ENCODE data around the gene KANK3.
"Not testable (repeated sequence)": the region's sequence is repeated elsewhere in the genome, so short reads cannot be mapped to it uniquely, and the experiment has no call there.

The KANK3 gene

GRCh38 chr19:8316351-8317125 lies 26.5 kb downstream of the KANK3 start:
- no peak for DNase-seq (ENCODE audit: low read depth in 2 of 2)

- DNase-seq (ENCODE audit: low read depth in 2 of 2) = not testable (repeated sequence)
These were observed 28.0 kb downstream of the KANK3 start for GRCh38 chr19:8314981-8315640.

- no peak for DNase-seq (ENCODE audit: low read depth in 2 of 2)
These were observed 31.4 kb downstream of the KANK3 start for GRCh38 chr19:8311461-8312260.

- no peak for DNase-seq (ENCODE audit: low read depth in 2 of 2)
These were observed 32.6 kb downstream of the KANK3 start for GRCh38 chr19:8310342-8311055.

GRCh38 chr19:8308891-8309291 lies 34.2 kb downstream of the KANK3 start:
- no peak for DNase-seq (ENCODE audit: low read depth in 2 of 2)

GRCh38 chr19:8307965-8308866 lies 34.8 kb downstream of the KANK3 start, which contains the start of gene CD320:
CD320 (minus strand) TSS chr19:8308358; CDS start chr19:8308290, 68 bp downstream.
- DNase-seq (ENCODE audit: low read depth in 2 of 2) = peak; percentile 68 to 71

- no peak for DNase-seq (ENCODE audit: low read depth in 2 of 2)
These were observed 35.6 kb downstream of the KANK3 start for GRCh38 chr19:8307400-8307964.

GRCh38 chr19:8306235-8307054 lies 36.6 kb downstream of the KANK3 start:
- no peak for DNase-seq (ENCODE audit: low read depth in 2 of 2)

- DNase-seq (ENCODE audit: low read depth in 2 of 2) = no peak
These were observed 37.3 kb downstream of the KANK3 start for GRCh38 chr19:8305798-8306197.

- no peak for DNase-seq (ENCODE audit: low read depth in 2 of 2)
These were observed 38.0 kb downstream of the KANK3 start for GRCh38 chr19:8304841-8305621.

- no peak for DNase-seq (ENCODE audit: low read depth in 2 of 2)
These were observed 40.3 kb downstream of the KANK3 start for GRCh38 chr19:8302734-8303133.

- no peak for DNase-seq (ENCODE audit: low read depth in 2 of 2)
These were observed 40.7 kb downstream of the KANK3 start for GRCh38 chr19:8302357-8302691.

GRCh38 chr19:8291337-8291736 lies 51.7 kb downstream of the KANK3 start:
- DNase-seq (ENCODE audit: low read depth in 2 of 2) = not testable (repeated sequence)

GRCh38 chr19:8276508-8276907 lies 66.6 kb downstream of the KANK3 start:
- not testable (repeated sequence) for DNase-seq (ENCODE audit: low read depth in 2 of 2)
